NCI-H1417 treated with DMSO at 0.1 percent for 48 hours (cell line): ENCODE measurements around the gene HOPX.
"Not testable (repeated sequence)": the region's sequence is repeated elsewhere in the genome, so short reads cannot be mapped to it uniquely, and the experiment has no call there.

Experiments
- DNase-seq: peaks from one replicate; lab custom pipeline; 2025; lab: John Stamatoyannopoulos, UW

Gene HOPX

DNA sequence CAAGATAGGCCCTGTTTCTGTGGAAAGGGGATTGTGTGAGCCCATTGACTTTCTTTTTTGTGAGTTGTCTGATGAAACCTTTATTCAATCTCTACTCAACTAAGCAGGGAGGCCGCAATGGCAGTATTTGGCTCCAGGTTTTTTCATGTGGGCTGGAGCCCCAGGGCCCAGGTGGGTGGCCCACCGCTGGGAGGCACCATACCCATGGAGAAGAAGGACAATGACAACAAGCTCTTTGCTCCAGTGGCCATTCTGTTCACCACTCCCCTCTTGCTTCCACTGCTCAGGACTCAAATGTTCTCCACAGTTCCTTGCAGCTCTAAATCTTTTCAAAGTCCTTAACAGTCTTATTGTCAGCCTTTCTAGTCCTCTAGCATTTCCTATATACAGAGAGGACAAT lies 54.1 kb downstream of the HOPX start:
- no peak for DNase-seq

- DNase-seq = no peak
These were observed 54.7 kb downstream of the HOPX start for GRCh38 chr4:56626420-56626819.

DNA sequence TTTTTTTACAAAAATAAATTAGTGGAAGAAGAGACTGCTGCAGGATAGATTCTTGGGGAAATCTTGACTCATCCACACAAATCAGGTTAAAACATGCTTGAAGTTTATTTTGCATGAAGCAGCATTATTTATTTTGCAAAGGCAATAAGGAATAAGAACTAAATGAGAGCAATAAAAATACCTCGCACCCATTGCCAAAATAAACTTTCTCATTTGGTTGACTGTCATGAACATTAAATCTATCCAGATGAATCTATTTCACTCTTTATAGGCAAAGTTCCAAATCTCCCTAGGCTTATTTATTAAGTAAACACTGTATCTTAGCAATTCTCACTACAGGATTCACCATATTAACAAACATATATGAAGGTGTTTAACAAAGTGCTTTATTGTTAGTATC lies 58.9 kb downstream of the HOPX start:
- DNase-seq = no peak

GRCh38 chr4:56619816-56620215 lies 61.3 kb downstream of the HOPX start:
- DNase-seq = no peak

DNA sequence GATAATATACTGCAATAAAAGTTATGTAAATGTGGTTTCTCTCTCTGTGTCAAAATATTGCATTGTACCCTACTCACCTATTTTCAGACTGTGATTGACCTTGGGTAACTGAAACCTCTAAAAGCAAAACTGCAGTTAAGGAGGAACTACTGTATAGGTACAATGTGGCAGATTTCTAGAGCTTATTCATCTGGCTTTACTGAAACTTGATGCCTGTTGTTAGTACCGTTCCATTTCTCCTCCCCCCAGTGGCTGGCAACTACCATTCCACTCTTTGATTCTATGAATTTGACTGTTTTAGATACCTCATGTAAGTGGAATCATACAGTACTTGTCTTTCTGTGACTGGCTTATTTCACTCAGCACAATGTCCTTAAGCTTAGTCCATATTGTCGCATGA lies 61.9 kb downstream of the HOPX start:
- no peak for DNase-seq

DNA sequence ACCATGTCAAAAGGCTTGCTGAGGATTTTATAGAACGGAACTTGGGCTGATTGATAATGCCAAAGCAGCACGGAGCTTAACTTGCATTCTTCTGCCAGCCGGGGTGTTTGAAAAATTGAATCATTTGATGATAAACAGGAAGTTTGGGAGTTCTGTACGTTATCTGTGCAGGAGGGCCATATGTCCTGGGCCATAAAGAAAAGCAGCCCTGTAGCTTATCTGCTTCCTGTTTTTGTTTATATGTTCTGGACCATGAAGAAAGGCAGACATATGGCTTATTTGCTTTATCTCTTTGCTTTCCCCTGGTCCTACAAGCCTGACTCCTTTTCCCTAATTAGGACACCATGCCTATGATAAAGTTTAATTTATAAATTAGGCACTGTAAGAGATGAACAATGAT lies 62.4 kb downstream of the HOPX start:
- DNase-seq = no peak

DNA sequence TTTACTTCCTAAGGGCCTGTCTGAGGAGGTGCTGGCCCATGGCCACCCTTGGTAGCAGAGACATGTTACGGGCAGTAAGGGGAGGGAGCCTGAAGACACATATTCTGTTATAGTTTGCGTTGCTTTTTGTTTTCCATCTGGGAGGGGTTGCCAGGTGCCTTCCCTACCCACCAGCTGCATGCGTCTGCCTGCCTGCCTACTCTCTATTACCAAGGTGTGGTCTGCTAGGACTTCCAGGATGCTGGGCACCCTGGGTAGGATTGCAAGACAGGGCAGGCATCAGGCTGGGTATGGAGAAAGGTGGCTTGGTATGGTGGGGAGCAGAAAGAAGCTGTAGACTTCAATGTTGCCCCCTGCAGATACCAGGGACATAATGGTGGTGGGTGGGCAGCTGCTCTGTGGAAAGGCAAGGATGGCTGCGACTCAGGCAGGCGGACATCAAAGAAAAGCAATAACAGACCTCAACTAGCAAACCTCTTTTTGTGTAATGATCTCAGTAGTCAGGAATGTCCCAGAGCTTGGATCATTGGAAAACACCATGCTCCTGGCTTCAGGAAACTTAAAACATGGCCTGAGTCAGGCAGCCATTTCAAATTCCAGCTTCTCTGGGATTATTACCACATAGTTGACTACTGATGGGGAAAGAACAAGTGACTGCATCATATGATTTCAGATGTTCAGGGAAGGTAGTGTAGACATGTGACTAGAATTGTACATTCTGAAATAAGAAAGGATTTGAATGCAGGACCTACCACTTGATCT lies 67.8 kb downstream of the HOPX start:
- DNase-seq = no peak

GRCh38 chr4:56612282-56612681 lies 68.8 kb downstream of the HOPX start:
- DNase-seq = no peak

DNA sequence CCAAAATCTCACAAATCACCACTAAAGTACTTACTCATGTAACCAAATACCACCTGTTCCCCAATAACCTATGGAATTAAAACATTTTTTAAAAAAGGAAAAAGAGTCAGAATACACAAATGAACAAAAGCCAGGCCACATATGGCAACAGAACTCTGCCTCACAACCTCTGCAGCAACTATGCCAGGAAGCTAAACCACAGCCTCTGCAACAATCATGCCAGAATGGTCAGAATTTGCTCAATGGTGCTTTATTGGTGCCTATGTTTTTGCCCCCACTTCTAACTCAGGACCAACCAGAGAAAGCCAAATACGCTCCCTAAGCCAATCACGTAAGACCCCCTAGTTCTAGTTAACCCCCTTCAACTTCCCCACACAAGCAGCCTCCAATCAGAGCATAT lies 69.6 kb downstream of the HOPX start:
- no peak for DNase-seq

- not testable (repeated sequence) for DNase-seq
These were observed 70.9 kb downstream of the HOPX start for GRCh38 chr4:56610170-56610569.

GRCh38 chr4:56607926-56608325 lies 73.2 kb downstream of the HOPX start:
- DNase-seq = no peak

DNA sequence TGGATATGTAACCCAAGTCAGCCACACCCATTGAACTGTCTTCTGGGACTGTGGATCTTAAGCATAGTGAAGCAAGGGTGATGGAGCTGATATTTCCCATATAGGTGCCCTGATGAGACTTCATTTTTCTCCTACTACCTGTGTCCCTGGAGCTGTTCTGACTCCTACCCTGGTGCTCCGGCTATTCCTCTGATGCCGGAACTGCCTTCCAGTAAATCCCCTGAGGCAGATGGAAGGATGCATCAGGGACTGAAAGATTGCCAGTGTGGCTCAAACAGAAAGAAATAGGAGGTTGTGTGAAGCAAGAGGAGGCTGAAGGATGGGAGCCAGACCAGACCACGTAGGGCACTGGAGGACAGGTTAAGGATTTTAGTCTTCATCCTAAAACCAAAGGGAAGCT lies 74.7 kb downstream of the HOPX start:
- DNase-seq = no peak

- not testable (repeated sequence) for DNase-seq
These were observed 75.6 kb downstream of the HOPX start for GRCh38 chr4:56605464-56605863.

- no peak for DNase-seq
These were observed 77.8 kb downstream of the HOPX start for GRCh38 chr4:56603297-56603696.
